ENCODE measurements around the gene HEATR3.

The HEATR3 gene

DNA sequence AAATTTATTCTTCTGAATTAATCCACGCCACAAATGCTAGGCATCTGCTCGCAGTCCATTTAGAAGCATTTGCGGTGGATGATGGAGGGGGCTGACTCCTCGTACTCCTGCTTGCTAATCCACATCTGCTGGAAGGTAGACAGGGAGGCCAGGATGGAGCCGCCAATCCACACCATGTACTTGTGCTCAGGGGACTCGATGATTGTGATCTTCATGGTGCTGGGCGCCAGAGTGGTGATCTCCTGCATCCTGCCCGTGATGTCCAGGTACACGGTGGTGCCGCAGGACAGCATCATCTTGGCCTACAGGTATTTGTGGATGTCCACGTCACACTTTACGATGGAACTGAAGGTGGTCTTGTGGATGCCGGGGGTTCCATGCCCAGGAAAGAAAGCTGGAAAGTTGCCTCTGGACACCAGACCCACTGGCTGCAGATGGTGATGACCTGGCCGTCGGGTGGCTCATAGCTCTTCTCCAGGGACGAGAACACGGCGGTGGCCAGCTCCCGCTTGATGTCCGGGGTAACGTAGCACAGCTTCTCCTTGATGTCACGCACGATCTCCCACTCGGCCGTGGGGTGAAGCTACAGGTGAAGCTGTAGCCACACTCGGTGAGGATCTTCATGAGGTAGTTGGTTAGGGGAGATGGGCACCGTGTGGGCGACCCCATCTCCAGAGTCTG is 7.5 kb upstream of the HEATR3 start:
- no peaks in the 10 kb centered on the region for H3K4me1 ChIP-seq (ENCODE audit: control insufficient read depth, low read length)
- TF ChIP-seq EZH2phosphoT487 (IDR thresholded peaks at IDR 0.05; ENCODE audit: borderline replicate concordance, low read length): no peak
- no peak for TF ChIP-seq CTCF (IDR thresholded peaks at IDR 0.05; ENCODE audit: low read depth, low read length, poor library complexity, severe bottlenecking)
- H3K4me3 ChIP-seq (ENCODE audit: low read length): no peak overlapping the region
- H3F3A ChIP-seq (ENCODE audit: control insufficient read depth, insufficient read depth): no peaks in the 10 kb centered on the region
- no peak overlapping the region for H3K4me2 ChIP-seq (ENCODE audit: low read length)
- no peak overlapping the region for H3K27ac ChIP-seq (ENCODE audit: low read depth, low read length)
- H4K20me1 ChIP-seq (ENCODE audit: control insufficient read depth, insufficient read depth, low read depth, low read length): no peaks in the 10 kb centered on the region
- H3K9me2 ChIP-seq (replicated peaks; ENCODE audit: control insufficient read depth, low read length): no peaks in the 10 kb centered on the region
- no peaks in the 10 kb centered on the region for H3K79me2 ChIP-seq (ENCODE audit: control insufficient read depth, low read length)
- no peaks in the 10 kb centered on the region for H3K36me3 ChIP-seq (ENCODE audit: control insufficient read depth, low read length)
- no peaks in the 10 kb centered on the region for H3K27me3 ChIP-seq (ENCODE audit: control insufficient read depth, low read length)
- H3K9me3 ChIP-seq (ENCODE audit: control insufficient read depth, insufficient read depth, low read length): no peaks in the 10 kb centered on the region

- no peaks in the 10 kb centered on the region for H3F3A ChIP-seq (ENCODE audit: control insufficient read depth, insufficient read depth)
- H3K79me2 ChIP-seq (ENCODE audit: control insufficient read depth, low read length): no peaks in the 10 kb centered on the region
- H3K4me1 ChIP-seq (ENCODE audit: control insufficient read depth, low read length): no peaks in the 10 kb centered on the region
- H3K27me3 ChIP-seq (ENCODE audit: control insufficient read depth, low read length): no peaks in the 10 kb centered on the region
- H3K9me2 ChIP-seq (replicated peaks; ENCODE audit: control insufficient read depth, low read length): no peaks in the 10 kb centered on the region
- H3K4me3 ChIP-seq (ENCODE audit: low read length): no peak overlapping the region
- no peak overlapping the region for H3K27ac ChIP-seq (ENCODE audit: low read depth, low read length)
- H3K4me2 ChIP-seq (ENCODE audit: low read length): no peak overlapping the region
- no peaks in the 10 kb centered on the region for H3K36me3 ChIP-seq (ENCODE audit: control insufficient read depth, low read length)
- no peaks in the 10 kb centered on the region for H4K20me1 ChIP-seq (ENCODE audit: control insufficient read depth, insufficient read depth, low read depth, low read length)
- H3K9me3 ChIP-seq (ENCODE audit: control insufficient read depth, insufficient read depth, low read length): no peaks in the 10 kb centered on the region
- TF ChIP-seq CTCF (IDR thresholded peaks at IDR 0.05; ENCODE audit: low read depth, low read length, poor library complexity, severe bottlenecking) (no peak), EZH2phosphoT487 (IDR thresholded peaks at IDR 0.05; ENCODE audit: borderline replicate concordance, low read length) (no peak)
Observed at GRCh38 chr16:50059111-50059510, 6.7 kb upstream of the HEATR3 start.

DNA sequence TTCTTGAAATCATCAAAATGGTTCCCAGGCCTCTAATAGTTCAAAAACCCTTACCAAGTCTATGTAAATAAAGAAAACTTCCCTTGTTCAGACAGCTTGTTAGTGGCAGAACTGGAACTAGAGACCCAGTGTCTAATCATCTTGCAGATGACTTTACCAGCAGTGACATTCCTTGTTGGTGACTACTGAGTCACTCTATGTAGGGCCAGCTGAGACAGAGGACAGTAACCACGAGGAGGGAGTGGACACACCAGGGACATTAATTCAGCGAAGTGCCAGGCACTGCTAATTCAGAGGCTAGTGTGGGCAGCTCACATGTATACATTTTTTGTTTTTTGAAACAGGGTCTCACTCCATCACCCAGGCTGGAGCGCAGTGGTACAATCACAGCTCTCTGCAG is 6.1 kb upstream of the HEATR3 start:
- no peaks in the 10 kb centered on the region for H4K20me1 ChIP-seq (ENCODE audit: control insufficient read depth, insufficient read depth, low read depth, low read length)
- no peaks in the 10 kb centered on the region for H3K9me3 ChIP-seq (ENCODE audit: control insufficient read depth, insufficient read depth, low read length)
- H3K4me3 ChIP-seq (ENCODE audit: low read length): no peak overlapping the region
- H3K9me2 ChIP-seq (replicated peaks; ENCODE audit: control insufficient read depth, low read length): no peaks in the 10 kb centered on the region
- no peaks in the 10 kb centered on the region for H3K79me2 ChIP-seq (ENCODE audit: control insufficient read depth, low read length)
- H3K36me3 ChIP-seq (ENCODE audit: control insufficient read depth, low read length): no peaks in the 10 kb centered on the region
- no peak for TF ChIP-seq EZH2phosphoT487 (IDR thresholded peaks at IDR 0.05; ENCODE audit: borderline replicate concordance, low read length)
- no peak for TF ChIP-seq CTCF (IDR thresholded peaks at IDR 0.05; ENCODE audit: low read depth, low read length, poor library complexity, severe bottlenecking)
- H3K4me2 ChIP-seq (ENCODE audit: low read length): no peak overlapping the region
- H3K4me1 ChIP-seq (ENCODE audit: control insufficient read depth, low read length): no peaks in the 10 kb centered on the region
- H3K27ac ChIP-seq (ENCODE audit: low read depth, low read length): no peak overlapping the region
- H3K27me3 ChIP-seq (ENCODE audit: control insufficient read depth, low read length): no peaks in the 10 kb centered on the region
- H3F3A ChIP-seq (ENCODE audit: control insufficient read depth, insufficient read depth): no peaks in the 10 kb centered on the region

All from DOHH2 (cell line).